Neuronal stem cell (in vitro differentiated cells): ENCODE results near the gene THBS4.

Source experiments
- DNase-seq: peaks from one replicate; pipeline ENCODE4 v3.0.0-alpha.2; 2013; ENCODE audit warnings: low spot score
- H2AFZ ChIP-seq: one replicate; pipeline ENCODE4 v1.6.1; 2013; ENCODE audit warnings: mild to moderate bottlenecking, low read length, inconsistent platforms
- H2AK5ac ChIP-seq: 2 replicates; pipeline ENCODE4 v1.6.1; 2013; ENCODE audit warnings: low read depth, mild to moderate bottlenecking, inconsistent platforms, low read length, moderate library complexity, mixed read lengths
- H2BK120ac ChIP-seq: 2 replicates; pipeline ENCODE4 v1.6.1; 2013; ENCODE audit warnings: low read depth, mild to moderate bottlenecking, inconsistent platforms, low read length, moderate library complexity, mixed read lengths
- H2BK12ac ChIP-seq: one replicate; pipeline ENCODE4 v1.6.1; 2013; ENCODE audit warnings: low read length, inconsistent platforms
- H2BK15ac ChIP-seq: 2 replicates; pipeline ENCODE4 v1.6.1; 2013; ENCODE audit warnings: mild to moderate bottlenecking, low read length, inconsistent platforms, mixed read lengths
- H2BK5ac ChIP-seq: one replicate; pipeline ENCODE4 v1.6.1; 2013; ENCODE audit warnings: inconsistent platforms, mild to moderate bottlenecking, low read length, moderate library complexity
- H3K14ac ChIP-seq: one replicate; pipeline ENCODE4 v1.6.1; 2013; ENCODE audit warnings: low read length, inconsistent platforms
- H3K18ac ChIP-seq: 2 replicates; pipeline ENCODE4 v1.6.1; 2013; ENCODE audit warnings: low read length, inconsistent platforms
- H3K23ac ChIP-seq: 2 replicates; pipeline ENCODE4 v1.6.1; 2013; ENCODE audit warnings: low read depth, mild to moderate bottlenecking, mixed read lengths, low read length, inconsistent platforms; ENCODE audit not compliant: poor library complexity
- H3K27ac ChIP-seq: replicated peaks from 3 replicates; pipeline ENCODE4 v1.5.1; 2013; ENCODE audit warnings: low read length, inconsistent platforms
- H3K27me3 ChIP-seq, 3 experiments: 2 replicates each; pipeline ENCODE4 v1.6.1; 2013; ENCODE audit warnings: low read length in 3 of 3, mild to moderate bottlenecking in 2 of 3, inconsistent platforms in 1 of 3, low read depth in 1 of 3, mixed read lengths in 1 of 3, moderate library complexity in 1 of 3; ENCODE audit not compliant: control insufficient read depth in 3 of 3, insufficient read depth in 3 of 3
- H3K36me3 ChIP-seq, 2 donors: replicated peaks in 1 of 2; 2 replicates each; pipeline ENCODE4 v1.6.1; 2013; ENCODE audit warnings: low read length in 2 of 2; ENCODE audit not compliant: control insufficient read depth in 2 of 2, insufficient read depth in 2 of 2
- H3K4ac ChIP-seq: 2 replicates; pipeline ENCODE4 v1.6.1; 2013; ENCODE audit warnings: inconsistent platforms, mild to moderate bottlenecking, low read length, moderate library complexity
- H3K4me1 ChIP-seq, 2 donors: 1 replicate in 1 of 2; 2 replicates in 1 of 2; pipeline ENCODE4 v1.6.1; 2013; ENCODE audit warnings: low read length in 2 of 2, low read depth in 1 of 2; ENCODE audit not compliant: control insufficient read depth in 2 of 2, insufficient read depth in 1 of 2
- H3K4me2 ChIP-seq: one replicate; pipeline ENCODE4 v1.6.1; 2013; ENCODE audit warnings: mild to moderate bottlenecking, low read length, inconsistent platforms; ENCODE audit not compliant: insufficient read depth, poor library complexity, severe bottlenecking
- H3K4me3 ChIP-seq, 2 donors: 2 replicates each; pipeline ENCODE4 v1.5.1; 2013; ENCODE audit warnings: low read length in 2 of 2, mild to moderate bottlenecking in 2 of 2, inconsistent platforms in 1 of 2, moderate library complexity in 1 of 2
- H3K79me1 ChIP-seq: one replicate; pipeline ENCODE4 v1.6.1; 2013; ENCODE audit warnings: low read depth, mild to moderate bottlenecking, inconsistent platforms, low read length, moderate library complexity
- H3K9ac ChIP-seq: one replicate; pipeline ENCODE4 v1.6.1; 2013; ENCODE audit warnings: mild to moderate bottlenecking, low read depth, low read length, inconsistent platforms; ENCODE audit not compliant: poor library complexity
- H3K9me3 ChIP-seq, 2 donors: replicated peaks in 1 of 2; 2 replicates each; pipeline versions ENCODE3 to v1.6.1; 2013; ENCODE audit warnings: low read length in 2 of 2, mild to moderate bottlenecking in 2 of 2, inconsistent platforms in 1 of 2, low read depth in 1 of 2, mixed read lengths in 1 of 2, moderate library complexity in 1 of 2; ENCODE audit not compliant: control insufficient read depth in 2 of 2, insufficient read depth in 1 of 2
- H4K8ac ChIP-seq: one replicate; pipeline ENCODE4 v1.6.1; 2013; ENCODE audit warnings: low read depth, mild to moderate bottlenecking, inconsistent platforms, low read length, moderate library complexity
- H4K91ac ChIP-seq: one replicate; pipeline ENCODE4 v1.6.1; 2013; ENCODE audit warnings: low read length, low read depth, mild to moderate bottlenecking, inconsistent platforms; ENCODE audit not compliant: poor library complexity
- WGBS, 2 donors: extraction: QIAGEN DNeasy Blood & Tissue Kit; methylation state at CpG; one replicate each; pipeline ENCODE4 v1.1.7; 2013; ENCODE audit warnings: missing lambda C conversion rate in 2 of 2, mixed read lengths in 1 of 2; ENCODE audit not compliant: insufficient read length in 2 of 2, insufficient replicate concordance in 1 of 2; ENCODE audit errors: extremely low coverage in 2 of 2; 5-methylcytosine and 5-hydroxymethylcytosine counted together

Gene THBS4

DNA sequence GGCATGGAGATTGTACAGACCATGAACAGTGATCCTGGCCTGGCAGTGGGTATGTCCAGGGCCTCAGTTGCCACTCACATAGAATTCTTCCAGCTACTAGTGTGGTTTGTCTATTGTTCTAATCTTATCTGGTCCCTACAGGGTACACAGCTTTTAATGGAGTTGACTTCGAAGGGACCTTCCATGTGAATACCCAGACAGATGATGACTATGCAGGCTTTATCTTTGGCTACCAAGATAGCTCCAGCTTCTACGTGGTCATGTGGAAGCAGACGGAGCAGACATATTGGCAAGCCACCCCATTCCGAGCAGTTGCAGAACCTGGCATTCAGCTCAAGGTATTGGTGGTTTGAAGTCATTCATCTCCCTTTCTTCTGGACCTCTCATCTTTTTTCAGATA, 43.8 kb downstream of the THBS4 start:
- H3K36me3 ChIP-seq, result peaks cover 0 to 1% of the 10 kb centered on the region in 2 donors

GRCh38 chr5:80082281-80082680, 47.1 kb downstream of the THBS4 start:
- Histone ChIP-seq H3K4me3 (no peak overlapping the region), H2BK15ac (no peak overlapping the region), H3K4me1 (peaks cover 0 to 3% of the 10 kb centered on the region in 2 donors), H2AK5ac (no peak overlapping the region), H3K9ac (no peak overlapping the region), H3K4ac (no peak overlapping the region), H2BK120ac (no peak overlapping the region), H2BK5ac (no peak overlapping the region), H3K27me3 (no peaks in the 10 kb centered on the region), H3K23ac (no peak overlapping the region), H2AFZ (no peak overlapping the region), H4K8ac (no peak overlapping the region), H3K27ac (no peak overlapping the region), H3K18ac (peak overlapping the region; percentile 11), H2BK12ac (no peak overlapping the region), H3K4me2 (no peak overlapping the region), H3K36me3 (no peaks in the 10 kb centered on the region), H3K9me3 (no peaks in the 10 kb centered on the region), H4K91ac (no peak overlapping the region), H3K14ac (no peak overlapping the region), H3K79me1 (no peaks in the 10 kb centered on the region)
- DNase-seq, result no peak
- no CpG with 5 or more reads among the region's 15 CpGs for WGBS, 2 donors

More for the DNA sequence above, 43.8 kb downstream of the THBS4 start:
- Histone ChIP-seq H2BK12ac (no peak overlapping the region), H3K23ac (no peak overlapping the region), H3K27me3 (no peaks in the 10 kb centered on the region), H3K4me2 (no peak overlapping the region), H3K4ac (no peak overlapping the region), H2BK5ac (no peak overlapping the region), H3K18ac (no peak overlapping the region), H2BK15ac (no peak overlapping the region), H2BK120ac (no peak overlapping the region), H3K9me3 (no peaks in the 10 kb centered on the region), H2AK5ac (no peak overlapping the region), H3K4me1 (peaks cover 0 to 2% of the 10 kb centered on the region in 2 donors), H2AFZ (no peak overlapping the region), H3K14ac (no peak overlapping the region), H4K91ac (no peak overlapping the region), H3K27ac (no peak overlapping the region), H3K79me1 (no peaks in the 10 kb centered on the region), H3K9ac (no peak overlapping the region), H4K8ac (no peak overlapping the region), H3K4me3 (no peak overlapping the region)
- WGBS, 2 donors, result no CpG with 5 or more reads among the region's 4 CpGs
- no peak for DNase-seq

DNA sequence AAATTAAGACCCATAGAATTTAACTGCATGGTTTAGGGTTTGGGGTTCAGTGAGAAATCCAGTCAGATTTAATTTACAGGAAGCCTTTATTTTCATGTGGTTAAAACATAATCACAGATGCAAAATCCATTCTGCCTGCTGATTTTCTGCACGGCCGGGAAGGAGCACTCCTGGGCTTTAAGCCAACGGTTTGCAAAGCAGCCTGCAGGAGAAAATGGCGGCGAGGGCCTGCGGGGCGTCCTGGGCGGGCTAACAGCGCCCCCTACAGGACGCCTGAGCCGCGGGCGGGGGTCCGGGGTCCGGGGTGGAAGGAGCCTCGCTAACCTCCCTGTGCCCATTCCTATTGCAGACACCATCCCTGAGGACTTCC, 47.6 kb downstream of the THBS4 start:
- WGBS, 2 donors, result no CpG with 5 or more reads among the region's 16 CpGs

GRCh38 chr5:80083101-80083890, 48.1 kb downstream of the THBS4 start:
- Histone ChIP-seq H2AK5ac (no peak overlapping the region), H3K14ac (no peak overlapping the region), H3K9me3 (no peaks in the 10 kb centered on the region), H3K4ac (no peak overlapping the region), H3K79me1 (no peaks in the 10 kb centered on the region), H2BK5ac (no peak overlapping the region), H4K8ac (no peak overlapping the region), H3K27ac (no peak overlapping the region), H2BK15ac (no peak overlapping the region), H4K91ac (no peak overlapping the region), H2BK120ac (no peak overlapping the region), H3K36me3 (no peaks in the 10 kb centered on the region), H3K9ac (no peak overlapping the region), H3K27me3 (no peaks in the 10 kb centered on the region), H3K23ac (no peak overlapping the region), H3K4me2 (no peak overlapping the region), H3K4me3 (no peak overlapping the region), H3K18ac (no peak overlapping the region), H2AFZ (no peak overlapping the region), H2BK12ac (no peak overlapping the region), H3K4me1 (peaks cover 0 to 3% of the 10 kb centered on the region in 2 donors)
- WGBS, 2 donors, result 100% methylated on average over 2 of the region's 19 CpGs; no CpG with 5 or more reads in 1 of the 2 donors
- DNase-seq, result peak; percentile 51

More for the DNA sequence above, 47.6 kb downstream of the THBS4 start:
- Histone ChIP-seq H3K9ac (no peak overlapping the region), H3K4me1 (peaks cover 0 to 3% of the 10 kb centered on the region in 2 donors), H3K36me3 (no peaks in the 10 kb centered on the region), H2AK5ac (no peak overlapping the region), H3K4me3 (no peak overlapping the region), H3K4ac (no peak overlapping the region), H2BK12ac (no peak overlapping the region), H3K23ac (no peak overlapping the region), H4K8ac (no peak overlapping the region), H2BK5ac (no peak overlapping the region), H2BK15ac (no peak overlapping the region), H3K14ac (no peak overlapping the region), H3K18ac (no peak overlapping the region), H3K79me1 (no peaks in the 10 kb centered on the region), H3K27ac (no peak overlapping the region), H2BK120ac (no peak overlapping the region), H4K91ac (no peak overlapping the region), H2AFZ (no peak overlapping the region), H3K27me3 (no peaks in the 10 kb centered on the region), H3K9me3 (no peaks in the 10 kb centered on the region), H3K4me2 (no peak overlapping the region)
- peak; percentile 54 for DNase-seq
